ENCODE measurements around the gene SLC4A1.

The SLC4A1 gene

DNA sequence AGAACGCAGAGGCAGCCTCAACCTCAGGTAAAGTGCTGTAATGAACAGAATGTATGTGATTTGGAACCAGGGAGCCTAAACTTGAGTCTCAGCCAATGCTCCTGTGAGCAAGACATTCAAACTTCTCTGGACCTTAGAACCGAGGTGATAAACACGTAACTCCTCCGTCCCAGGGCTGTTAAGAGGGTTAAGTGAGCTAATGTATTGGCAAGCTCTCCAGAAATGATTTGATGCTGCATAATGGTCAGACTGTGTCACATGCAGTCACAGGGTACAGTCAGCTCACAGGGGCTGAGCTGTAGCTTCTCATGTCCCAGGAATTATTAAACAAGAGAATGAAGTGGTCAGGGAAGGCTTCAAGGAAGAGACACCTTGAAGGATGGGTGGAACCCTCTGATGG lies 10.0 kb upstream of the SLC4A1 start:
- TF ChIP-seq, protein P1, sequence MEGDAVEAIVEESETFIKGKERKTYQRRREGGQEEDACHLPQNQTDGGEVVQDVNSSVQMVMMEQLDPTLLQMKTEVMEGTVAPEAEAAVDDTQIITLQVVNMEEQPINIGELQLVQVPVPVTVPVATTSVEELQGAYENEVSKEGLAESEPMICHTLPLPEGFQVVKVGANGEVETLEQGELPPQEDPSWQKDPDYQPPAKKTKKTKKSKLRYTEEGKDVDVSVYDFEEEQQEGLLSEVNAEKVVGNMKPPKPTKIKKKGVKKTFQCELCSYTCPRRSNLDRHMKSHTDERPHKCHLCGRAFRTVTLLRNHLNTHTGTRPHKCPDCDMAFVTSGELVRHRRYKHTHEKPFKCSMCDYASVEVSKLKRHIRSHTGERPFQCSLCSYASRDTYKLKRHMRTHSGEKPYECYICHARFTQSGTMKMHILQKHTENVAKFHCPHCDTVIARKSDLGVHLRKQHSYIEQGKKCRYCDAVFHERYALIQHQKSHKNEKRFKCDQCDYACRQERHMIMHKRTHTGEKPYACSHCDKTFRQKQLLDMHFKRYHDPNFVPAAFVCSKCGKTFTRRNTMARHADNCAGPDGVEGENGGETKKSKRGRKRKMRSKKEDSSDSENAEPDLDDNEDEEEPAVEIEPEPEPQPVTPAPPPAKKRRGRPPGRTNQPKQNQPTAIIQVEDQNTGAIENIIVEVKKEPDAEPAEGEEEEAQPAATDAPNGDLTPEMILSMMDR (IDR thresholded peaks at IDR 0.05; ENCODE audit: borderline replicate concordance, insufficient read depth, low read depth, low read length) = no peak
- no peak overlapping the region for H3K4me3 ChIP-seq (ENCODE audit: low read depth, low read length)

DNA sequence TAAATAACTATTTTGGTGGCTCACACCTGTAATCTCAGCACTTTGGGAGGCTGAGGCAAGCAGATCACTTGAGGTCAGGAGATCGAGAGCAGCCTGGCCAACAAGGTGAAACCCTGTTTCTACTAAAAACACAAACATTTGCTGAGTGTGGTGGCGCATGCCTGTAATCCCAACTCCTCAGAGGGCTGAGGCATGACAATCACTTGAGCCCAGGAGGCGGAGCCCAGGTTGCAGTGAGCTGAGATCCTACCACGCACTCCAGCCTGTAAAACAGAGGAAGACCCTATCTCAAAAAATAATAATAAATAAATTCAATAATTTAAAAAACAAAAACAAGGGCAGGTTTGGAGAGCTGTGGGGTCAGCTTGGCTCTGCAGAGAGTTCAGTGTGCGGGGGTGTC lies 5.7 kb upstream of the SLC4A1 start:
- TF ChIP-seq, protein P1 (IDR thresholded peaks at IDR 0.05; ENCODE audit: borderline replicate concordance, insufficient read depth, low read depth, low read length) = no peak
- no peak overlapping the region for H3K4me3 ChIP-seq (ENCODE audit: low read depth, low read length)

DNA sequence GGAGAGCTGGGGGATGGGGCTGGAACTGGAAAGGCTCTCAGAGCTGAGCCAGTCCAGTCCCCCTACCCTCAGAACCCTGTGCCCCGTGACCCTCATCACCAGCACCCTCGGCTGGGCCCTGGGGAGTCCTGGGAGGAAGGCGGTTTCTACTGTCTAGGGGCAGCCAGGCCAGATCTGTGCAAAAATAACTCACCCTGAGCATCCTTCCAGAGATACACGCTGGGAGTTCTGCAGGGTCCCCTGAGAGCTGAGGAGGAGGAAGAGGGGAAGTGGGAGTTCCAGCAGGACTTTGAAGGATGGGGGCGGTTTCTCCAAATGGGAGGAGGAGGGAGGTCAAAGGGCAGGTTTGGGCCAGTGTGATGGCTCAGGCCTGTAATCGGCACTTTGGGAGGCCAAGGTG lies 5.0 kb upstream of the SLC4A1 start:
- TF ChIP-seq, protein P1 (IDR thresholded peaks at IDR 0.05; ENCODE audit: borderline replicate concordance, insufficient read depth, low read depth, low read length) = no peak

DNA sequence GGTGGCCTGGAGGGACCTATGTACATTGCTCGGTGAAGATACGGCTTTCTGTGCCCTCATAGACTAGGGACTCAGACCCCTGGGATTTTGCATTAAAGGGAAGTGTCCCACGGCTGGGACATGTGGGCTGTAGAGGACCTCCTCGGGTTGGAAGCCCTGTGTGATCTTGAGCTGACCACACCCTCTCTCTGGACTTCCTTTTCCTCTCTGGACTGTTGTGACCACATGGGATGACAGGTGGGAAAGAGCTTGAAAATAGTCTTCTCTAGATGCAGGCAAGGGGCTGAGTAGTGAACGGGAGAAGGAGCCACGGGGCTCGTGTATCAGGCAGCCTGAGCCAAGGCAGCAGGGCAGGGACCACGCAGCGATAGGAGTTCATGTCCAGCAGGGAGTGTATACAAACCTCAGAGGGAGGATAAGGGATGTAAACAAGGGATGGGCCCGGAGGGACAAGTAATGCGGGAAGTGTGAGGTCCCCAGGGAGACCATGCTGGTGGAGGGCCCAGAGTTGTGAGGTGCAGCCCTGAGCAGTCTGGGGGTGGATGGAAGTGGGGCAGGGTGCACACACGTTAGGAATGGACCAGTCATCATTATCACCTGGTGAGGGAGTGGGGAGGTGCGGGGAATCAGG lies 4.5 kb upstream of the SLC4A1 start:
- H3K4me3 ChIP-seq (ENCODE audit: low read depth, low read length) = no peak overlapping the region
- TF ChIP-seq, protein P1 (IDR thresholded peaks at IDR 0.05; ENCODE audit: borderline replicate concordance, insufficient read depth, low read depth, low read length) = no peak

More for the DNA sequence above, 5.0 kb upstream of the SLC4A1 start:
- no peak overlapping the region for H3K4me3 ChIP-seq (ENCODE audit: low read depth, low read length)

DNA sequence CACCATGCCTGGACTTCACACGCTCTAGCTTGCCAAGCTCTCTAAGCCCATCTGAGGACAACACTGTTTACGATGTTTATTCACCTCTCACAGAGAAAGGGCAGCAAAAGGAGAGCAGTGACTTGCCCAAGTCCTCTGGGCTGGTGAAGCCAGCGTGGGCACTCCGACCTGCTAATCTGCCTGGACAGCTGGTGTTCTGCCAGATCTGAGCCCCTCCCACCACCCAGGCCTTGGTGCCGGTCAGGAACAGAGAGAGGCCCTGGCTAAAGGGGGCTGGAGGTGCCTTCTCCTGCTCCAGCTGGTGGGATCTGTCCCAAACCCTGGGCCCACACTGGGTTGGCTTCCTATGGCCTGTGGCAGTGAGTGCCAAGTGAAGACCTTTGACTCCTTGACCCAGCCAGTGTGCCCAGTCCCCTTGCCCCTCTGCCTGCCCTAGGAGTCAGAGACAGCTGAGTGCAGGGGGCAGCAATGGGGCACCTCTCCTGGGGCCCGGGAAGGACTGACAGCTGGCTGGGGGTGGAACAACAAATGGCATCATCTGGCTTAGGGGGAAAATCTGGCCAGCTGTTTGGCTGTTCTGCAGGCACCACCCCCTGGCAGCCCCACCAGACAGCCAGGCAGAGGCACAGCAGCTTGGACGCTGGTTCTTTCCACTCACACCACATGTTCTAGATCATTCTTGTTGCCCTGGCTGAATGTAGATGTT lies 1.8 kb upstream of the SLC4A1 start:
- no peak overlapping the region for H3K4me3 ChIP-seq (ENCODE audit: low read depth, low read length)
- TF ChIP-seq, protein P1 (IDR thresholded peaks at IDR 0.05; ENCODE audit: borderline replicate concordance, insufficient read depth, low read depth, low read length) = no peak

DNA sequence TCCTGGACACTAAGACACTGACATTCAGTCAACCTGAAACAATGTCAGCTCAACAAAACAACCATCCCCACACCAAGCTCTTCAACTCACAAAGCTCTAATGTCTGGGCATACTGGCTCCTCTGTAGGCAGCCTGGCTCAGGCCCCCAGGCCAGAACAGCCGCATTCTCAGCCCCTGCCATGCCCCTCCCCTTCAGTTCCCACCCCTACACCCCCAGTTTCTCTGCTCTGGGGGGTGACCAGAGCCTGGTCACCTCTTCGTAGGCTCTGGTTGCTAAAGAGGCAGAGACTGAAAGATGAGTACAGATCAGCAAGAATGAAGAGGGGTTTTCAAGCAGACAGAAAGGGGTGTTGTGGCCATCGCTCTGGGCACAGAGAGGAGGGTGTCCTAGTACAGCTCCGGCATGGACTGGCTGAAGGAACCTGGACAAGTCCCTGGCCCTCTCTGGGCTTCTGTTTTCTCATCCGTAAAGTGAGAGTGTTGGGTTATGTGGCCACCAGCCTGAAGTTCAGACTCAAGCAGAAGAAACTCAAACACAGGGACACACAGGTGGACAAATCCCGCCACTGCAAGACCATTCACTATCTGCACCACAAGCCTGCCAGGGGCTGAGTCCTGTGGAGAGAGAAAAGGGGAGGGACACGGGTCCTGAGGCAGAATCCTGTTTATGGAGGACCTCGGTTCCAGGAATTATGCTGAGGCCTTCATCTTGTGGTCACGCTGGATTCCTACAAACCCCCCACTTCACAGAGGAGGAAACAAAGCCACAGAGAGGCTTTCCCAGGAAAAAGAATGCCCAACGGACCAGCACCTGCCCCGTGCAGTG lies 987 bp upstream of the SLC4A1 start:
- H3K4me3 ChIP-seq (ENCODE audit: low read depth, low read length) = no peak overlapping the region
- TF ChIP-seq, protein P1 (IDR thresholded peaks at IDR 0.05; ENCODE audit: borderline replicate concordance, insufficient read depth, low read depth, low read length) = no peak

Measured in GM12875 (cell line).